ENCODE results near the gene REC8. TPM values are rescaled to one million over a fixed set of nuclear protein-coding genes. Genes with fewer than 3 reads are reported as not detected.

The REC8 gene
- total RNA-seq, 1 experiment from 2014 or later = 58.0 TPM

DNA sequence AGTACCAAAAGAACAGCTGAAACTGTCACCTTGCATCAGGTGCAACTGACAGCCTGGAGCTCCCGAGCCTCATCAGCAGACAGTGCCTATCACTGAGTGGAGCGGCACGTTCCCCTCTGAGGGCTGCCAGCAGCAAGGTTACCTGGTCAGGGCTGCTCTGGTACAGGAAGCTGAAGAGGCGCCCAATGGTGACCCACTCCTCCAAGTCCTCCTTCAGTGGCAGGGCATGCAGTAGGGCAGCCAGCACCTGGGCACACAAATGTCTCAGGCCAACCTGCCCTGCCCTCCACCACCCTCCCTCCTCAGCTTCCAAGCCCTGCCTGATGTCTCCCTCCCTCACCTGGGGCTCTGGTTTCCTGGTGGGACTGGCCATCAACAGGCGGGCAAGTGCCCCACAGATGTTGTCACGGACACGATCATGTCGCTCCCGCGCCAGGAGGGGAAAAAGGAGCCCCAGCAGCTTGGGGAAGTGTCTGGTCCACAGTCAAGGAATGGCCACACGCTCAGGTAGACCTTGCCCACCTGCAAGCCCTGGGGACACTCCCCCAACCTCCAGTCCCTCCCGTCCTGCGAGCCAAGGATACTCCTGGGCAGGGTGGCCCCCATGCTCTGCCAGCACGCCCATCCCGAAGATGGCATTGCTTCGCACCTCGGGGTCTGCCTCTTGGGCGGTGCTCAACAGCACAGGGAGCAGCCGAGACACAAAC, 9.6 kb downstream of the REC8 start:
- H3K79me2 ChIP-seq (ENCODE audit: insufficient read depth, low read length) = no peaks in the 10 kb centered on the region
- no peak overlapping the region for H4K91ac ChIP-seq (ENCODE audit: insufficient read length, low read depth, low read length)
- H2AK5ac ChIP-seq (ENCODE audit: insufficient read length, low read length) = no peak overlapping the region
- no peaks in the 10 kb centered on the region for H3K27me3 ChIP-seq (ENCODE audit: insufficient read depth, low read length)
- H3K14ac ChIP-seq (ENCODE audit: insufficient read depth, low read length) = no peak overlapping the region
- no peak for DNase-seq
- no peak overlapping the region for H3K9ac ChIP-seq (ENCODE audit: extremely low read depth, insufficient read length, low read length)
- TF ChIP-seq, protein P1, sequence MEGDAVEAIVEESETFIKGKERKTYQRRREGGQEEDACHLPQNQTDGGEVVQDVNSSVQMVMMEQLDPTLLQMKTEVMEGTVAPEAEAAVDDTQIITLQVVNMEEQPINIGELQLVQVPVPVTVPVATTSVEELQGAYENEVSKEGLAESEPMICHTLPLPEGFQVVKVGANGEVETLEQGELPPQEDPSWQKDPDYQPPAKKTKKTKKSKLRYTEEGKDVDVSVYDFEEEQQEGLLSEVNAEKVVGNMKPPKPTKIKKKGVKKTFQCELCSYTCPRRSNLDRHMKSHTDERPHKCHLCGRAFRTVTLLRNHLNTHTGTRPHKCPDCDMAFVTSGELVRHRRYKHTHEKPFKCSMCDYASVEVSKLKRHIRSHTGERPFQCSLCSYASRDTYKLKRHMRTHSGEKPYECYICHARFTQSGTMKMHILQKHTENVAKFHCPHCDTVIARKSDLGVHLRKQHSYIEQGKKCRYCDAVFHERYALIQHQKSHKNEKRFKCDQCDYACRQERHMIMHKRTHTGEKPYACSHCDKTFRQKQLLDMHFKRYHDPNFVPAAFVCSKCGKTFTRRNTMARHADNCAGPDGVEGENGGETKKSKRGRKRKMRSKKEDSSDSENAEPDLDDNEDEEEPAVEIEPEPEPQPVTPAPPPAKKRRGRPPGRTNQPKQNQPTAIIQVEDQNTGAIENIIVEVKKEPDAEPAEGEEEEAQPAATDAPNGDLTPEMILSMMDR (conservative IDR thresholded peaks at IDR 0.05) = no peak
- H2BK120ac ChIP-seq (ENCODE audit: low read depth, low read length, poor library complexity, severe bottlenecking) = no peak overlapping the region
- no peak overlapping the region for H3K4ac ChIP-seq (ENCODE audit: low read depth, low read length)
- no peak overlapping the region for H3K4me3 Mint-ChIP-seq
- no CpG with 5 or more reads among the region's 19 CpGs for WGBS (ENCODE audit: extremely low coverage, insufficient read length, low lambda C conversion rate)
- no peaks in the 10 kb centered on the region for H3K79me1 ChIP-seq (ENCODE audit: insufficient read depth, low read depth, low read length, poor library complexity, severe bottlenecking)
- no peak overlapping the region for H3K23ac ChIP-seq (ENCODE audit: insufficient read length, low read depth, low read length)
- H3K9me3 ChIP-seq (ENCODE audit: control insufficient read depth, low read depth, low read length) = no peaks in the 10 kb centered on the region
- no peak overlapping the region for H2BK20ac ChIP-seq (ENCODE audit: low read depth, low read length, poor library complexity, severe bottlenecking)
- H3K4me1 Mint-ChIP-seq = no peaks in the 10 kb centered on the region
- H2BK5ac ChIP-seq (ENCODE audit: insufficient read length, low read length) = no peak overlapping the region
- no peak overlapping the region for H3K18ac ChIP-seq (ENCODE audit: insufficient read length, low read depth, low read length)
- H3K27ac Mint-ChIP-seq = no peak overlapping the region
- no peak overlapping the region for H3K27ac ChIP-seq (ENCODE audit: insufficient read length, low read depth, low read length)
- peaks cover 44 to 92% (median 79%) of the 10 kb centered on the region in 3 experiments for H3K36me3 Mint-ChIP-seq (ENCODE audit: insufficient read depth in 1 of 3, low read depth in 3 of 3)
- H2AFZ ChIP-seq (ENCODE audit: low read length) = no peak overlapping the region
- no peaks in the 10 kb centered on the region for H4K20me1 ChIP-seq (ENCODE audit: control insufficient read depth, insufficient read depth, insufficient read length)
- no peaks in the 10 kb centered on the region for H3K9me3 Mint-ChIP-seq
- no peaks in the 10 kb centered on the region for H3K23me2 ChIP-seq (ENCODE audit: insufficient read length, low read depth, low read length, poor library complexity, severe bottlenecking)
- H4K8ac ChIP-seq (replicated peaks; ENCODE audit: insufficient read length, low read depth, low read length) = no peak overlapping the region
- H3K56ac ChIP-seq (ENCODE audit: insufficient read length, low read depth, low read length) = no peak overlapping the region
- no peaks in the 10 kb centered on the region; the same call in 1 of the 2 replicates for H3K27me3 Mint-ChIP-seq (ENCODE audit: low read depth)
- H3K4me2 ChIP-seq (ENCODE audit: insufficient read depth, insufficient read length, low read length) = no peak overlapping the region
- no peak overlapping the region for H2BK15ac ChIP-seq (ENCODE audit: low read depth, low read length)
- no peak overlapping the region for H2BK12ac ChIP-seq (ENCODE audit: insufficient read length, low read depth, low read length)
- no peaks in the 10 kb centered on the region for H3K4me1 ChIP-seq (ENCODE audit: insufficient read depth, low read length)
- no peak overlapping the region for H4K5ac ChIP-seq (ENCODE audit: insufficient read length, low read depth, low read length)
- no peak overlapping the region for H3T11ph ChIP-seq (ENCODE audit: low read length)
